Suprapubic skin (tissue), 3 donors: Measurements from ENCODE around the gene LRRC4C.

Experiments used
- CTCF ChIP-seq, 2 donors: fragments of 200-600 bp in 1 of 2; fragments of 450-650 bp in 1 of 2; sonication (generic) in 1 of 2; IDR thresholded peaks; one replicate each; pipeline ENCODE4 v1.5.1; 2016 to 2019; ENCODE audit warnings: antibody characterized with exemption in 2 of 2, mild to moderate bottlenecking in 1 of 2, moderate library complexity in 1 of 2
- POLR2A ChIP-seq, 2 donors: fragments of 450-650 bp; IDR thresholded peaks; one replicate each; pipeline ENCODE4 v1.6.1; 2017; ENCODE audit warnings: antibody characterized with exemption in 2 of 2, mild to moderate bottlenecking in 2 of 2, moderate library complexity in 2 of 2

GRCh38 chr11:40894501-40894900, 565.0 kb downstream of the LRRC4C start:
- TF ChIP-seq POLR2A (IDR thresholded peaks at IDR 0.05) (no peak), CTCF (IDR thresholded peaks at IDR 0.05) (no peak)
